Measurements from ENCODE around the gene CHN2. TPM values are rescaled to one million over a fixed set of nuclear protein-coding genes. Genes with fewer than 3 reads are reported as not detected.

The CHN2 gene
- total RNA-seq, 1 donor, result under 0.01 TPM

GRCh38 chr7:29463504-29464158, 269.1 kb downstream of the CHN2 start:
- DNase-seq (ENCODE audit: low read depth), result no peak
- H3K4me3 ChIP-seq (ENCODE audit: low read depth, low read length), result no peak overlapping the region
- TF ChIP-seq, protein P1, sequence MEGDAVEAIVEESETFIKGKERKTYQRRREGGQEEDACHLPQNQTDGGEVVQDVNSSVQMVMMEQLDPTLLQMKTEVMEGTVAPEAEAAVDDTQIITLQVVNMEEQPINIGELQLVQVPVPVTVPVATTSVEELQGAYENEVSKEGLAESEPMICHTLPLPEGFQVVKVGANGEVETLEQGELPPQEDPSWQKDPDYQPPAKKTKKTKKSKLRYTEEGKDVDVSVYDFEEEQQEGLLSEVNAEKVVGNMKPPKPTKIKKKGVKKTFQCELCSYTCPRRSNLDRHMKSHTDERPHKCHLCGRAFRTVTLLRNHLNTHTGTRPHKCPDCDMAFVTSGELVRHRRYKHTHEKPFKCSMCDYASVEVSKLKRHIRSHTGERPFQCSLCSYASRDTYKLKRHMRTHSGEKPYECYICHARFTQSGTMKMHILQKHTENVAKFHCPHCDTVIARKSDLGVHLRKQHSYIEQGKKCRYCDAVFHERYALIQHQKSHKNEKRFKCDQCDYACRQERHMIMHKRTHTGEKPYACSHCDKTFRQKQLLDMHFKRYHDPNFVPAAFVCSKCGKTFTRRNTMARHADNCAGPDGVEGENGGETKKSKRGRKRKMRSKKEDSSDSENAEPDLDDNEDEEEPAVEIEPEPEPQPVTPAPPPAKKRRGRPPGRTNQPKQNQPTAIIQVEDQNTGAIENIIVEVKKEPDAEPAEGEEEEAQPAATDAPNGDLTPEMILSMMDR (IDR thresholded peaks at IDR 0.05; ENCODE audit: insufficient read depth, low read depth, low read length), result no peak

DNA sequence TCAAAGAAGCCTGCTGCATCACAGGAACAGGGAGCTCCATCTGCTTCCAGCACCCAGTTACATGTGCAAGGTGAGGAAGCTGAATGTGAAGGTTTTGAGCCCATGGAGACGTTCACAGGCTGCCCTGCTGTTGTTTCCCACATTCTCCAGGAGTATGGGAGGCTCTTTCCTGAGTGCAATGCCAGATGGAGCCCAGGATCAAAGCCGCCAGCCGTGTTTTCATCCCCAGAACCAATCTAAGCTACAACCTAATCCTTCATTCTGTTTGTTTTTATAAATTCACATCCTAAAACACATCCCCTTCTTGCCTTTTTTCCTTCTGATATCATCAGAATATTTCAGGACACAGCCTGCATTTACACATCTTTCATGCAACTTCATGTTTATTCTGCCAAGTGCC, 270.2 kb downstream of the CHN2 start:
- no peak overlapping the region for H3K4me3 ChIP-seq (ENCODE audit: low read depth, low read length)
- TF ChIP-seq, protein P1 (IDR thresholded peaks at IDR 0.05; ENCODE audit: insufficient read depth, low read depth, low read length), result no peak
- DNase-seq (ENCODE audit: low read depth), result no peak

DNA sequence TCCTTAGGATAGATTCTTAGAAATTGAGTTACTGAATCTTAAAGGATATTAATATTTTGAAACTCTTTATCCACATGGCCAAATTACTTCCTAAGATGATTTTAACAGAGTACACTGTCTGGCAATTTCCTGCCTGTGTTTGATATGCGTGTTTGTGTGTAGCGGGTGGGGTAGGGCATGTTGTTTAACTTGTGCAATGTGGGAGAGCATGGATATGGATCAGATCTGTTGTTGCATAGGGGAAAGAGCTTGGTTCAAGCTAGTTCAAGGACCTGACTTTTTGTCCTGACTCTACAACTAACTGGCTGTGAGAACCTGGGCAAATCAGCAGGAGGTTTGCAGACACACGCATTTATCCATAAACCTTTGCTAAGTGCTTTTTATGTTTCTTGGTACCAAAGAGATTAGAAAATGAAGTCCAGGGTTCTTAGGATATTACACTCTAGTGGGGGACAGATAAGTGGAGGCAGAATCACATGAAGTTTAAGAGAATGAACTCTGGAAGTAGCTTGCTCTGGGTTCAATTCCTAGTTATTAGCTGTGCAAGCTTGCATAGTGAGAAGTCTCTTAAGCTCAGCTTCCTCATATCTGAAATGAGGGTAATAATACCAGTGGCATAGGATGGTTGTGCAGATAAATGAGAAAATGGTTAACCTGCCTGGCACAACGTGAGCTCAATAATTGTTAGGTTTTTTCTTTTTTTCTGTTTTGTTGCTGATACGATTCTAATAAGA, 272.8 kb downstream of the CHN2 start:
- DNase-seq (ENCODE audit: low read depth), result no peak
- H3K4me3 ChIP-seq (ENCODE audit: low read depth, low read length), result no peak overlapping the region
- TF ChIP-seq, protein P1 (IDR thresholded peaks at IDR 0.05; ENCODE audit: insufficient read depth, low read depth, low read length), result no peak

DNA sequence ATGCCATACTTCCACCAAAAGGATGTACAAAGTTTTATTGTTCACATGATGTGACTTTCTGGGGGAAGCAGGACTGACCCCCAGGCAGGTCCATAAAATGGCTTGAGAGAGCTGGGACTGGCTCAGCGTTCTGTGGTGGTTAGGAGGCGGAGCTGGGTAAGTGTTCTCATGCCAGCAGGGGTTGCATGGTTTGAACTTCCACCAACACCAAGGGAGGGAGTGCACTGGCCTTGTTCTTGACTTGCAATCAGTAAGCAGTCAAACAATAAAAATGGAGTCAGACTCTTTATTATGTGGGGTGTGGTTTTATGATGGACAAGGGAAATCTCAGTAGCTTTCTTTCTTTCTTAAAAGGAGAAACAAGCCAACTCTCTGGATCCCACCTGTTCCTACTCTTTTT, 273.6 kb downstream of the CHN2 start:
- H3K4me3 ChIP-seq (ENCODE audit: low read depth, low read length), result no peak overlapping the region
- TF ChIP-seq, protein P1 (IDR thresholded peaks at IDR 0.05; ENCODE audit: insufficient read depth, low read depth, low read length), result no peak
- no peak for DNase-seq (ENCODE audit: low read depth)

DNA sequence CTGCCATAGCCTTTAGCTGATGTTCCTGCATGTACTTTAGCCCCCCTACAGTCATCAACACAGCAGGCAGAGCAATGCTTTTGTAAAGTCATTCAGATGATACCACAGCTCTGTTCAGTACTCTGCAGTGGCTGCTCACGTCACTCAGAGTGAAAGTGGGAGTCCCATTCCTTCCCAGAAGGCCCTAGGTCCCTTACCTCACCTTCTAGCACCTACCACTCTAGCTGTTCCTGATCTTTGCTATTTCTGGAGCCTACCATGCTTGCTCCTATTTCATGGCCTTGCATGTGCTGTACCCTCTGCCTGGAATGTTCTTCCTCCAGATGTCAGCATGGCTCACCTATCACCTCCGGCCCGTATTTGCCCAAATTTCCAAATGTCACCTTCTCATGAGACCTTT, 274.7 kb downstream of the CHN2 start:
- H3K4me3 ChIP-seq (ENCODE audit: low read depth, low read length), result no peak overlapping the region
- DNase-seq (ENCODE audit: low read depth), result no peak
- TF ChIP-seq, protein P1 (IDR thresholded peaks at IDR 0.05; ENCODE audit: insufficient read depth, low read depth, low read length), result no peak

- no peak for DNase-seq (ENCODE audit: low read depth)
- TF ChIP-seq, protein P1 (IDR thresholded peaks at IDR 0.05; ENCODE audit: insufficient read depth, low read depth, low read length), result no peak
- no peak overlapping the region for H3K4me3 ChIP-seq (ENCODE audit: low read depth, low read length)
Observed at GRCh38 chr7:29469976-29470557, 275.5 kb downstream of the CHN2 start.

All from fibroblast of villous mesenchyme (primary cell).